Right renal pelvis (tissue), 4 donors: Measurements from ENCODE around the gene QRSL1. TPM values are rescaled to one million over a fixed set of nuclear protein-coding genes. Genes with fewer than 3 reads are reported as not detected.
"Not testable (repeated sequence)": the region's sequence is repeated elsewhere in the genome, so short reads cannot be mapped to it uniquely, and the experiment has no call there.

Experiments
- DNase-seq, 4 donors: peaks; one replicate each; pipeline ENCODE4 v3.0.0-alpha.2; 2013; ENCODE audit warnings: low read depth in 4 of 4, low spot score in 3 of 4, missing footprints in 1 of 4
- polyA plus RNA-seq, 4 donors: library from polyadenylated mRNA; unstranded; fragments of 120-200 nt; gene quantifications; one replicate each; pipeline ENCODE4 v1.2.1, GENCODE V29; 2013; ENCODE audit not compliant: insufficient read length in 4 of 4

The QRSL1 gene
- polyA plus RNA-seq, 4 donors: 15.6 to 22.1 (median 21.2) TPM

GRCh38 chr6:106620931-106621672 is 8.3 kb upstream of the QRSL1 start:
- no peak for DNase-seq

- DNase-seq: no peak
Observed at GRCh38 chr6:106622412-106622811, 7.0 kb upstream of the QRSL1 start.

GRCh38 chr6:106623039-106623438 is 6.3 kb upstream of the QRSL1 start:
- DNase-seq: no peak

GRCh38 chr6:106626485-106626884 is 2.9 kb upstream of the QRSL1 start:
- no peak for DNase-seq

GRCh38 chr6:106627760-106628159 is 1.6 kb upstream of the QRSL1 start:
- DNase-seq: not testable (repeated sequence)

- DNase-seq: no peak
Observed at GRCh38 chr6:106628658-106629102, 698 bp upstream of the QRSL1 start.

- DNase-seq: no peak
Observed at GRCh38 chr6:106629859-106630163, 433 bp downstream of the QRSL1 start.

- DNase-seq: no peak
Observed at GRCh38 chr6:106630366-106630765, 988 bp downstream of the QRSL1 start.

- no peak for DNase-seq
Observed at GRCh38 chr6:106631346-106631745, 2.0 kb downstream of the QRSL1 start.

GRCh38 chr6:106634565-106634964 is 5.2 kb downstream of the QRSL1 start:
- DNase-seq: no peak

GRCh38 chr6:106637051-106637716 is 7.8 kb downstream of the QRSL1 start:
- no peak for DNase-seq

- DNase-seq: no peak
Observed at GRCh38 chr6:106637717-106638341, 8.5 kb downstream of the QRSL1 start.

GRCh38 chr6:106639812-106640211 is 10.4 kb downstream of the QRSL1 start:
- DNase-seq: no peak

- DNase-seq: no peak
Observed at GRCh38 chr6:106642476-106642875, 13.1 kb downstream of the QRSL1 start.

- no peak for DNase-seq
Observed at GRCh38 chr6:106643061-106643460, 13.7 kb downstream of the QRSL1 start.

GRCh38 chr6:106648651-106649308 is 19.4 kb downstream of the QRSL1 start:
- no peak for DNase-seq

GRCh38 chr6:106658469-106658868 is 29.1 kb downstream of the QRSL1 start:
- DNase-seq: no peak

- no peak for DNase-seq
Observed at GRCh38 chr6:106659859-106660258, 30.5 kb downstream of the QRSL1 start.

GRCh38 chr6:106662458-106662857 is 33.1 kb downstream of the QRSL1 start:
- no peak for DNase-seq

- DNase-seq: no peak
Observed at GRCh38 chr6:106666282-106667021, 37.1 kb downstream of the QRSL1 start.

- no peak for DNase-seq
Observed at GRCh38 chr6:106667022-106667402, 37.6 kb downstream of the QRSL1 start.
